Type B pancreatic cell (in vitro differentiated cells): ENCODE data around the gene EXOC4. TPM values are rescaled to one million over a fixed set of nuclear protein-coding genes. Genes with fewer than 3 reads are reported as not detected.
"Not testable (repeated sequence)": the region's sequence is repeated elsewhere in the genome, so short reads cannot be mapped to it uniquely, and the experiment has no call there.

ENCODE experiments used
- DNase-seq: peaks from one replicate; pipeline ENCODE4 v3.0.0; 2021; ENCODE audit warnings: mixed read lengths; ENCODE audit not compliant: unreplicated experiment; ENCODE audit errors: extremely low spot score
- H3K27ac Mint-ChIP-seq: 2 replicates; pipeline ENCODE4 v1.8.0; 2021; ENCODE audit warnings: mild to moderate bottlenecking, mixed read lengths
- H3K27me3 Mint-ChIP-seq: 2 replicates; pipeline ENCODE4 v1.8.0; 2021; ENCODE audit warnings: mixed read lengths
- H3K36me3 Mint-ChIP-seq: 2 replicates; pipeline ENCODE4 v1.8.0; 2021; ENCODE audit warnings: mixed read lengths
- H3K4me1 Mint-ChIP-seq: one replicate; pipeline ENCODE4 v1.8.0; 2021; ENCODE audit warnings: mixed read lengths; ENCODE audit not compliant: unreplicated experiment
- H3K4me3 Mint-ChIP-seq: 2 replicates; pipeline ENCODE4 v1.8.0; 2021; ENCODE audit warnings: mild to moderate bottlenecking, mixed read lengths
- H3K9me3 Mint-ChIP-seq: 2 replicates; pipeline ENCODE4 v1.8.0; 2021; ENCODE audit warnings: mixed read lengths
- CTCF ChIP-seq: fragments of 200-600 bp; sonication (generic); conservative IDR thresholded peaks from 2 replicates; pipeline ENCODE4 v1.5.0; 2021; ENCODE audit warnings: antibody characterized with exemption, mild to moderate bottlenecking
- total RNA-seq: library from RNA; stranded (reverse); gene quantifications from 2 replicates; pipeline ENCODE4 v1.2.1, GENCODE V29; 2021; ENCODE audit warnings: low replicate concordance

Gene EXOC4
- total RNA-seq, 1 donor from 2014 or later, result 95.5 TPM

- no peak for TF ChIP-seq CTCF
- Mint-ChIP-seq H3K4me3 (no peak overlapping the region), H3K27me3 (no peaks in the 10 kb centered on the region), H3K27ac (no peak overlapping the region), H3K36me3 (peaks cover 3% of the 10 kb centered on the region), H3K9me3 (no peaks in the 10 kb centered on the region), H3K4me1 (peaks cover 17% of the 10 kb centered on the region)
- DNase-seq, result no peak
Measured at GRCh38 chr7:133985300-133985699, 732.4 kb downstream of the EXOC4 start.

- H3K4me3 Mint-ChIP-seq, result no peak overlapping the region
- no peak for DNase-seq
- no peak for TF ChIP-seq CTCF
- H3K9me3 Mint-ChIP-seq, result peaks cover 4% of the 10 kb centered on the region
- no peaks in the 10 kb centered on the region for H3K27me3 Mint-ChIP-seq
- H3K36me3 Mint-ChIP-seq, result peaks cover 4% of the 10 kb centered on the region
- no peak overlapping the region for H3K27ac Mint-ChIP-seq
- peaks cover 17% of the 10 kb centered on the region for H3K4me1 Mint-ChIP-seq
Measured at GRCh38 chr7:133987582-133987981, 734.7 kb downstream of the EXOC4 start.

- no peak overlapping the region for H3K27ac Mint-ChIP-seq
- no peaks in the 10 kb centered on the region for H3K4me1 Mint-ChIP-seq
- H3K9me3 Mint-ChIP-seq, result peaks cover 8% of the 10 kb centered on the region
- no peak overlapping the region for H3K4me3 Mint-ChIP-seq
- no peaks in the 10 kb centered on the region for H3K27me3 Mint-ChIP-seq
- peaks cover 9% of the 10 kb centered on the region for H3K36me3 Mint-ChIP-seq
- no peak for TF ChIP-seq CTCF
- DNase-seq, result no peak
Measured at GRCh38 chr7:133993547-133993946, 740.7 kb downstream of the EXOC4 start.

- H3K9me3 Mint-ChIP-seq, H3K27ac Mint-ChIP-seq, H3K4me3 Mint-ChIP-seq, H3K4me1 Mint-ChIP-seq, H3K27me3 Mint-ChIP-seq, DNase-seq: not testable (repeated sequence)
- peaks cover 13% of the 10 kb centered on the region for H3K36me3 Mint-ChIP-seq
Measured at GRCh38 chr7:133994100-133994499, 741.2 kb downstream of the EXOC4 start.

GRCh38 chr7:133997463-133997862, 744.6 kb downstream of the EXOC4 start:
- peaks cover 4% of the 10 kb centered on the region for H3K9me3 Mint-ChIP-seq
- no peaks in the 10 kb centered on the region for H3K4me1 Mint-ChIP-seq
- H3K4me3 Mint-ChIP-seq, result no peak overlapping the region
- DNase-seq, result no peak
- H3K36me3 Mint-ChIP-seq, result peaks cover 8% of the 10 kb centered on the region
- TF ChIP-seq CTCF, result no peak
- no peaks in the 10 kb centered on the region for H3K27me3 Mint-ChIP-seq
- no peak overlapping the region for H3K27ac Mint-ChIP-seq

GRCh38 chr7:133999178-133999577, 746.3 kb downstream of the EXOC4 start:
- Mint-ChIP-seq H3K36me3 (peaks cover 8% of the 10 kb centered on the region), H3K27me3 (no peaks in the 10 kb centered on the region), H3K9me3 (peaks cover under 1% of the 10 kb centered on the region), H3K4me3 (no peak overlapping the region), H3K27ac (no peak overlapping the region), H3K4me1 (no peaks in the 10 kb centered on the region)
- no peak for TF ChIP-seq CTCF
- no peak for DNase-seq
